IMR-90 (cell line): ENCODE results near the gene GBF1. TPM values are rescaled to one million over a fixed set of nuclear protein-coding genes. Genes with fewer than 3 reads are reported as not detected.

Experiments used
- ATAC-seq: fragments of 200-7000 bp; cut with Tn5 transposase; 2 replicates; pipeline ENCODE4 v1.9.1; 2020; ENCODE audit warnings: low read depth, mild to moderate bottlenecking, moderate library complexity
- BruUV-seq: library from RNA; stranded (reverse); fragments of 400-500 nt; replicated peaks from 2 replicates; lab custom pipeline; 2021; lab: Mats Ljungman, UMichigan
- CTCF ChIA-PET: fragments of 300-600 bp; formaldehyde crosslinking; extraction: SDS; loops from one replicate; lab custom pipeline; 2021; ENCODE audit warnings: antibody characterized with exemption; lab: Yijun Ruan, JAX
- POLR2A ChIA-PET: fragments of 300-600 bp; sonication (Branson Sonifier 250); formaldehyde crosslinking; loops from one replicate; lab custom pipeline; 2022; ENCODE audit warnings: antibody characterized with exemption; ENCODE audit not compliant: unreplicated experiment; lab: Charles Lee
- DNase-seq: peaks from one replicate; pipeline ENCODE4 v3.0.0; 2013
- H2AFZ ChIP-seq: replicated peaks from 2 replicates; pipeline ENCODE3; 2013; ENCODE audit warnings: low read length, mild to moderate bottlenecking; ENCODE audit not compliant: poor library complexity
- H2AK5ac ChIP-seq: 2 replicates; pipeline ENCODE4 v1.6.1; 2013; ENCODE audit warnings: low read depth, low read length, inconsistent platforms
- H2AK9ac ChIP-seq: replicated peaks from 2 replicates; pipeline ENCODE3; 2013; ENCODE audit warnings: mild to moderate bottlenecking, low read depth, low read length, moderate library complexity; ENCODE audit not compliant: poor library complexity
- H2BK120ac ChIP-seq: 2 replicates; pipeline ENCODE4 v1.6.1; 2013; ENCODE audit warnings: low read depth, low read length, inconsistent platforms
- H2BK15ac ChIP-seq: 3 replicates; pipeline ENCODE4 v1.6.1; 2013; ENCODE audit warnings: low read depth, low read length, inconsistent platforms
- H2BK20ac ChIP-seq: 2 replicates; pipeline ENCODE4 v1.6.1; 2013; ENCODE audit warnings: low read depth, mild to moderate bottlenecking, inconsistent platforms, low read length, moderate library complexity
- H2BK5ac ChIP-seq: 2 replicates; pipeline ENCODE4 v1.6.1; 2013; ENCODE audit warnings: mild to moderate bottlenecking, low read depth, low read length, inconsistent platforms; ENCODE audit not compliant: poor library complexity, severe bottlenecking
- H3K14ac ChIP-seq: replicated peaks from 2 replicates; pipeline ENCODE4 v1.6.1; 2013; ENCODE audit warnings: low read depth, low read length, inconsistent platforms
- H3K18ac ChIP-seq: 2 replicates; pipeline ENCODE4 v1.6.1; 2013; ENCODE audit warnings: low read depth, low read length, control low read depth
- H3K23ac ChIP-seq: 2 replicates; pipeline ENCODE4 v1.6.1; 2013; ENCODE audit warnings: low read depth, low read length, inconsistent platforms
- H3K27ac ChIP-seq: 2 replicates; pipeline ENCODE4 v1.5.1; 2013; ENCODE audit warnings: mild to moderate bottlenecking, control low read depth, low read length; ENCODE audit not compliant: insufficient read depth
- H3K27me3 ChIP-seq: 2 replicates; pipeline ENCODE4 v1.6.1; 2013; ENCODE audit warnings: low read length; ENCODE audit not compliant: control insufficient read depth, insufficient read depth
- H3K36me3 ChIP-seq: 2 replicates; pipeline ENCODE4 v1.6.1; 2013; ENCODE audit warnings: low read length, mixed read lengths; ENCODE audit not compliant: control insufficient read depth, insufficient read depth
- H3K4ac ChIP-seq: 2 replicates; pipeline ENCODE4 v1.6.1; 2013; ENCODE audit warnings: low read depth, low read length, inconsistent platforms
- H3K4me1 ChIP-seq: 2 replicates; pipeline ENCODE4 v1.6.1; 2013; ENCODE audit warnings: low read length, mixed read lengths; ENCODE audit not compliant: control insufficient read depth, insufficient read depth
- H3K4me2 ChIP-seq: 2 replicates; pipeline ENCODE4 v1.6.1; 2013; ENCODE audit warnings: low read depth, mild to moderate bottlenecking, control low read depth, low read length, moderate library complexity
- H3K4me3 ChIP-seq: 2 replicates; pipeline ENCODE4 v1.5.1; 2013; ENCODE audit warnings: low read depth, mild to moderate bottlenecking, control low read depth, low read length, moderate library complexity; ENCODE audit not compliant: insufficient read depth
- H3K56ac ChIP-seq: 2 replicates; pipeline ENCODE4 v1.6.1; 2013; ENCODE audit warnings: low read length, inconsistent platforms; ENCODE audit not compliant: insufficient read depth; ENCODE audit errors: extremely low read depth
- H3K79me1 ChIP-seq, 2 experiments: 2 replicates each; pipeline ENCODE4 v1.6.1; 2013; ENCODE audit warnings: low read length in 2 of 2, inconsistent platforms in 1 of 2, low read depth in 1 of 2
- H3K9ac ChIP-seq: 2 replicates; pipeline ENCODE4 v1.6.1; 2013; ENCODE audit warnings: low read depth, low read length, control low read depth
- H3K9me1 ChIP-seq: 2 replicates; pipeline ENCODE4 v1.6.1; 2013; ENCODE audit warnings: low read length, inconsistent platforms; ENCODE audit not compliant: insufficient read depth
- H3K9me3 ChIP-seq: 2 replicates; pipeline ENCODE4 v1.6.1; 2013; ENCODE audit warnings: low read length; ENCODE audit not compliant: control insufficient read depth, insufficient read depth
- H4K20me1 ChIP-seq: 2 replicates; pipeline ENCODE4 v1.6.1; 2013; ENCODE audit warnings: low read length, inconsistent platforms; ENCODE audit not compliant: insufficient read depth
- H4K5ac ChIP-seq: 2 replicates; pipeline ENCODE4 v1.6.1; 2013; ENCODE audit warnings: mild to moderate bottlenecking, low read depth, low read length, control low read depth
- H4K8ac ChIP-seq, 2 experiments: 2 replicates each; pipeline ENCODE4 v1.6.1; 2013; ENCODE audit warnings: low read depth in 2 of 2, low read length in 2 of 2, control low read depth in 1 of 2, inconsistent platforms in 1 of 2
- H4K91ac ChIP-seq: 2 replicates; pipeline ENCODE4 v1.6.1; 2013; ENCODE audit warnings: low read depth, low read length, inconsistent platforms; ENCODE audit not compliant: insufficient read depth
- BHLHE40 ChIP-seq: fragments of 150-350 bp; IDR thresholded peaks from 2 replicates; pipeline ENCODE4 v1.6.1; 2016; ENCODE audit warnings: mild to moderate bottlenecking, low read depth, low read length
- CEBPB ChIP-seq: IDR thresholded peaks from 2 replicates; pipeline ENCODE4 v1.6.1; 2012; ENCODE audit warnings: low read depth, low read length, improper control_type of control experiment
- MXI1 ChIP-seq: IDR thresholded peaks from 2 replicates; pipeline ENCODE4 v1.6.1; 2012; ENCODE audit warnings: low read depth, mild to moderate bottlenecking, low read length, moderate library complexity, borderline replicate concordance
- WGBS, 2 experiments: methylation state at CpG; one replicate each; pipeline versions ENCODE4 v1.1.5 to v1.1.7; 2013; ENCODE audit warnings: missing lambda C conversion rate in 2 of 2; ENCODE audit not compliant: insufficient read length in 1 of 2; ENCODE audit errors: extremely low coverage in 2 of 2; 5-methylcytosine and 5-hydroxymethylcytosine counted together
- dilution Hi-C: fragments of 300-500 bp; cut with HindIII; formaldehyde crosslinking; loops from one replicate; pipeline ENCODE4 v1.14.3; 2018; ENCODE audit warnings: low sequenced_read_pairs; ENCODE audit not compliant: unreplicated experiment
- in situ Hi-C: fragments of 300-500 bp; cut with MboI; formaldehyde crosslinking; loops from 3 replicates; pipeline ENCODE4 v1.14.3; 2019; ENCODE audit warnings: low sequenced_read_pairs, inconsistent platforms, mixed read lengths
- intact Hi-C: fragments of 100-400 bp; cut with micrococcal nuclease; formaldehyde crosslinking; loops from 2 replicates; pipeline ENCODE4 v1.10.0; 2022
- polyA plus RNA-seq, 3 experiments: library from polyadenylated mRNA; depleted of rRNA; stranded (reverse); fragments of >200 nt; gene quantifications; 2 replicates each; pipeline ENCODE4 v1.2.3, GENCODE V29; 2012; ENCODE audit warnings: low replicate concordance in 1 of 3
- total RNA-seq: library from RNA; depleted of rRNA; stranded (reverse); fragments of >200 nt; gene quantifications from 2 replicates; pipeline ENCODE4 v1.2.3, GENCODE V29; 2012

GBF1 gene
- total and polyA plus RNA-seq, 2 of the 4 experiments (the other 2 are of a cell fraction), result 38.7 to 40.1 TPM

DNA sequence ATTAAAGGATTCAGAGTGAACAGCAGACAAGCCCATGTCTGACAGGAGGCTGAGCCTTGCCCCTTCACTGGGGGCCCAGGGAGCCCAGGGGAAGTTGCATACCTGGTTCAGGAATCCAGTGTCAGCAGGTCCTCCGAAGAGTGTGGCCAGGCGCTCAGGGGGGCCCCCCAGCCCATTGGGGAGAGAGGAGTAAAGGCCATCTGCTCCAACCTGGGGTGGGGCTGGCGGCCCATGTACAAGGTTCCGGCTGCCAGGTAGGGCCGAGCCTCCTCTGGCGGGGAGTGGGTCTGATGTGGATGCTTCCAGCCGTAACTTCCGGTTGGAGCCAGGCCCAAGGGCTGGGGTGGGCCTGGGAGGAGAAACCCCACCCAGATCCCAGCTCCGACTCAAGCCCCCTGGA lies 171.0 kb downstream of the GBF1 start:
- H3K36me3 ChIP-seq, result no peaks in the 10 kb centered on the region
- no peak overlapping the region for H3K56ac ChIP-seq
- H3K9me1 ChIP-seq, result peaks cover 9% of the 10 kb centered on the region; the same call in 1 of the 2 replicates
- no peak overlapping the region for H3K4me2 ChIP-seq
- H3K18ac ChIP-seq, result no peak overlapping the region
- H3K4me3 ChIP-seq, result no peak overlapping the region
- DNase-seq (no peak), ATAC-seq (no peak)
- H2BK20ac ChIP-seq, result no peak overlapping the region
- H3K23ac ChIP-seq, result no peak overlapping the region
- no peak overlapping the region for H2BK15ac ChIP-seq
- peaks cover 59% of the 10 kb centered on the region for H3K27me3 ChIP-seq
- no peaks in the 10 kb centered on the region for H4K20me1 ChIP-seq
- no peak overlapping the region for H2AFZ ChIP-seq
- H3K14ac ChIP-seq, result no peak overlapping the region
- no peak overlapping the region for H3K9ac ChIP-seq
- H2AK9ac ChIP-seq, result no peak overlapping the region
- ChIA-PET CTCF (no interaction called here), POLR2A (no interaction called here)
- no peak overlapping the region for H3K27ac ChIP-seq
- H4K8ac ChIP-seq, result no peak overlapping the region
- no peak overlapping the region for H4K5ac ChIP-seq
- dilution Hi-C loops (no loop called here), intact Hi-C loops (no loop called here), in situ Hi-C loops (no loop called here)
- H2BK120ac ChIP-seq, result no peak overlapping the region
- H3K4me1 ChIP-seq, result peaks cover 5% of the 10 kb centered on the region
- H2AK5ac ChIP-seq, result no peak overlapping the region
- no peaks in the 10 kb centered on the region for H3K79me1 ChIP-seq
- H3K9me3 ChIP-seq, result no peaks in the 10 kb centered on the region
- WGBS, 2 experiments, result no CpG with 5 or more reads among the region's 9 CpGs
- no peak overlapping the region for H2BK5ac ChIP-seq
- BruUV-seq, result no TSS peak
- H4K91ac ChIP-seq, result no peak overlapping the region
- TF ChIP-seq CEBPB (no peak), MXI1 (no peak), BHLHE40 (no peak)
- H3K4ac ChIP-seq, result no peak overlapping the region
